MM.1S (cell line): ENCODE measurements around the gene NPTX1.

Source experiments
- DNase-seq: peaks from one replicate; pipeline ENCODE4 v3.0.0-alpha.2; 2015
- H2AFZ ChIP-seq: fragments of 300-600 bp; sonication (generic); 2 replicates; pipeline ENCODE4 v1.6.0; 2016; ENCODE audit warnings: antibody characterized with exemption, low read length
- H3F3A ChIP-seq: fragments of 300-600 bp; sonication (generic); 2 replicates; pipeline ENCODE4 v1.6.1; 2016; ENCODE audit warnings: mild to moderate bottlenecking, antibody characterized with exemption, low read length, moderate library complexity, mixed read lengths; ENCODE audit not compliant: insufficient read depth
- H3K27ac ChIP-seq: fragments of 300-600 bp; sonication (generic); 2 replicates; pipeline ENCODE4 v1.5.1; 2016; ENCODE audit warnings: mild to moderate bottlenecking, low read length
- H3K27me3 ChIP-seq: fragments of 300-600 bp; sonication (generic); replicated peaks from 2 replicates; pipeline ENCODE4 v1.6.0; 2016; ENCODE audit warnings: low read length; ENCODE audit not compliant: insufficient read depth
- H3K36me3 ChIP-seq: fragments of 300-600 bp; sonication (generic); replicated peaks from 2 replicates; pipeline ENCODE4 v1.6.1; 2016; ENCODE audit warnings: mild to moderate bottlenecking, low read length, mixed read lengths; ENCODE audit not compliant: insufficient read depth
- H3K4me1 ChIP-seq: fragments of 300-600 bp; sonication (generic); 2 replicates; pipeline ENCODE4 v1.6.1; 2016; ENCODE audit warnings: low read length, mixed read lengths
- H3K4me2 ChIP-seq: fragments of 300-600 bp; sonication (generic); 2 replicates; pipeline ENCODE4 v1.6.0; 2016; ENCODE audit warnings: low read depth, low read length
- H3K4me3 ChIP-seq: fragments of 300-600 bp; sonication (generic); 2 replicates; pipeline ENCODE4 v1.5.1; 2016; ENCODE audit warnings: low read length, mixed read lengths
- H3K79me2 ChIP-seq: fragments of 300-600 bp; sonication (generic); 2 replicates; pipeline ENCODE4 v1.6.1; 2016; ENCODE audit warnings: mixed run types, low read length, mixed read lengths
- H3K9ac ChIP-seq: fragments of 300-600 bp; sonication (generic); 2 replicates; pipeline ENCODE4 v1.6.1; 2016; ENCODE audit warnings: low read length, mixed read lengths
- H3K9me2 ChIP-seq: fragments of 300-600 bp; sonication (generic); replicated peaks from 2 replicates; pipeline ENCODE4 v1.6.1; 2016; ENCODE audit warnings: mild to moderate bottlenecking, low read length, mixed read lengths; ENCODE audit not compliant: insufficient read depth
- H3K9me3 ChIP-seq: fragments of 300-600 bp; sonication (generic); replicated peaks from 2 replicates; pipeline ENCODE4 v1.6.1; 2016; ENCODE audit warnings: mild to moderate bottlenecking, low read length, mixed read lengths; ENCODE audit not compliant: insufficient read depth
- H4K20me1 ChIP-seq: fragments of 300-600 bp; sonication (generic); 2 replicates; pipeline ENCODE4 v1.6.1; 2016; ENCODE audit warnings: mild to moderate bottlenecking, low read length, moderate library complexity, mixed read lengths; ENCODE audit not compliant: insufficient read depth
- CTCF ChIP-seq: fragments of 300-600 bp; sonication (generic); IDR thresholded peaks from 2 replicates; pipeline ENCODE4 v1.5.1; 2016; ENCODE audit warnings: antibody characterized with exemption, low read length, mixed read lengths
- EZH2 ChIP-seq: fragments of 300-600 bp; sonication (generic); optimal IDR thresholded peaks from 2 replicates; pipeline ENCODE3; 2017; ENCODE audit warnings: low read depth, mild to moderate bottlenecking, antibody characterized with exemption, low read length, mixed read lengths
- EZH2phosphoT487 ChIP-seq: fragments of 300-600 bp; sonication (generic); IDR thresholded peaks from 2 replicates; pipeline ENCODE4 v1.6.1; 2018; ENCODE audit warnings: antibody characterized with exemption, low read length

Gene NPTX1

GRCh38 chr17:80438806-80439205 is 37.6 kb downstream of the NPTX1 start:
- Histone ChIP-seq H3K9ac (no peak overlapping the region), H3K4me2 (no peak overlapping the region), H3K79me2 (no peaks in the 10 kb centered on the region), H3F3A (no peaks in the 10 kb centered on the region), H3K4me1 (no peaks in the 10 kb centered on the region), H3K9me3 (no peaks in the 10 kb centered on the region), H4K20me1 (no peaks in the 10 kb centered on the region), H3K9me2 (no peaks in the 10 kb centered on the region), H3K27me3 (peaks cover 91% of the 10 kb centered on the region), H3K36me3 (no peaks in the 10 kb centered on the region), H3K27ac (no peak overlapping the region), H3K4me3 (no peak overlapping the region), H2AFZ (no peak overlapping the region)
- TF ChIP-seq CTCF, result no peak
- no peak for DNase-seq

GRCh38 chr17:80437532-80437931 is 38.9 kb downstream of the NPTX1 start:
- H3K27ac ChIP-seq, result no peak overlapping the region
- H3K79me2 ChIP-seq, result no peaks in the 10 kb centered on the region
- TF ChIP-seq CTCF (no peak), EZH2phosphoT487 (no peak), EZH2 (no peak)
- no peak overlapping the region for H2AFZ ChIP-seq
- H4K20me1 ChIP-seq, result no peaks in the 10 kb centered on the region
- peaks cover 91% of the 10 kb centered on the region for H3K27me3 ChIP-seq
- H3K36me3 ChIP-seq, result no peaks in the 10 kb centered on the region
- no peak overlapping the region for H3K9ac ChIP-seq
- H3K9me2 ChIP-seq, result no peaks in the 10 kb centered on the region
- no peak overlapping the region for H3K4me3 ChIP-seq
- no peaks in the 10 kb centered on the region for H3K4me1 ChIP-seq
- no peak for DNase-seq
- H3K4me2 ChIP-seq, result no peak overlapping the region
- no peaks in the 10 kb centered on the region for H3K9me3 ChIP-seq
- H3F3A ChIP-seq, result no peaks in the 10 kb centered on the region

DNA sequence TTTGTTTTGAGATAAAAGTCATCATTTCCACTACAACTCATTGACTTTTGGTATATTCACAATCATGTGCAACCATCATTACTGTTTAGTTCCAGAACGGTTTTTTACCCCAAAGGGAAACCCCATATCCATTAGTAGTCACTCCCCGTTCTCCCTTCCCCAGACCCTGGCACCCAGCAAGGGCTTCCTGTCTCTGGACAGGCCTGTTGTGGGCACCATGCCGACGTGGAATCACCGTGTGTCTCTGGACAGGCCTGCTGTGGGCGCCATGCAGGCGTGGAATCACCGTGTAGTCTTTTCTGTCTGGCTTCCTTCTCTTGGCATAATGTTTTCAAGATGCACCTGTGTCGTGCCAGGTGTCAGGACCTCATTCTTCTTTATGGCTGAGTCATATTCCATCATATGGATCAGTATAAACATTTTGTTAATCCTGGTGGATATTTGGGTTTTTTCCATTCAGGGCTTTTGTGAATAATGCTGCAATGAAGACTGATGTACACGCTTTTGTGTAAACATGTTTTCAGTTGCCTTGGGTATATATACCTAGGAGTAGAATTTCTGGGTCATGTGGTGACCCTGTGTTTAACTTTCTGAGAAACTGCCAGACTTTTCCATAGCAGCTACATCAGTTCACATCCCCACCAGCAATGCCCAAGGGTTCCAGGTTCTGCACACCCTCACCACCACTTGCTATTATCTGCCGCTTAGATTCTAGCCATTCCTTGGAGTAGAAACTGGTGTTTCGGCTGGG is 42.3 kb downstream of the NPTX1 start:
- Histone ChIP-seq H3K36me3 (no peaks in the 10 kb centered on the region), H3K9me3 (no peaks in the 10 kb centered on the region), H3K9ac (no peak overlapping the region), H3K9me2 (no peaks in the 10 kb centered on the region), H3K4me3 (no peak overlapping the region), H3F3A (no peaks in the 10 kb centered on the region), H3K27me3 (peaks cover 92% of the 10 kb centered on the region), H3K4me1 (no peaks in the 10 kb centered on the region), H2AFZ (no peak overlapping the region), H3K79me2 (no peaks in the 10 kb centered on the region), H4K20me1 (no peaks in the 10 kb centered on the region), H3K27ac (no peak overlapping the region), H3K4me2 (no peak overlapping the region)
- DNase-seq, result no peak
- TF ChIP-seq EZH2phosphoT487 (no peak), EZH2 (no peak), CTCF (no peak)
